ENCODE measurements around the gene VEGFD. TPM values are rescaled to one million over a fixed set of nuclear protein-coding genes. Genes with fewer than 3 reads are reported as not detected.

VEGFD gene
- polyA plus RNA-seq, 3 donors: not detected

GRCh38 chrX:15410947-15411346 is 26.7 kb upstream of the VEGFD start:
- no peaks in the 10 kb centered on the region for H3K79me2 ChIP-seq (ENCODE audit: insufficient read depth, low read length)

GRCh38 chrX:15410430-15410829 is 26.2 kb upstream of the VEGFD start:
- no peak for TF ChIP-seq CTCF (IDR thresholded peaks at IDR 0.05)
- H3K36me3 ChIP-seq (replicated peaks in 1 of 2; ENCODE audit: control insufficient read depth in 1 of 2, insufficient read depth in 2 of 2, low read length in 2 of 2): no peaks in the 10 kb centered on the region

More at GRCh38 chrX:15410947-15411346, 26.7 kb upstream of the VEGFD start:
- peaks cover 0 to 27% (median 2%) of the 10 kb centered on the region in 3 donors for H3K27me3 Mint-ChIP-seq (ENCODE audit: low read depth in 3 of 3)
- Histone ChIP-seq H3K4me1 (ENCODE audit: control insufficient read depth in 1 of 2, insufficient read depth in 2 of 2, low read length in 2 of 2) (no peaks in the 10 kb centered on the region), H3K9ac (ENCODE audit: insufficient read depth, low read length, poor library complexity, severe bottlenecking) (no peak overlapping the region), H2AFZ (ENCODE audit: insufficient read depth, low read depth, low read length, poor library complexity, severe bottlenecking) (no peak overlapping the region), H4K20me1 (ENCODE audit: insufficient read depth, low read length) (no peaks in the 10 kb centered on the region), H3K4me3 (replicated peaks in 1 of 3; ENCODE audit: low read depth in 2 of 3, low read length in 3 of 3) (no peak overlapping the region), H3K9me3 (replicated peaks in 1 of 2; ENCODE audit: control insufficient read depth in 1 of 2, insufficient read depth in 1 of 2, low read length in 2 of 2) (no peaks in the 10 kb centered on the region), H3K4me2 (replicated peaks; ENCODE audit: extremely low read depth, low read length, poor library complexity, severe bottlenecking) (no peak overlapping the region), H3K27me3 (ENCODE audit: control insufficient read depth in 2 of 2, insufficient read depth in 2 of 2, low read length in 2 of 2) (peaks cover 0 to 24% of the 10 kb centered on the region in 2 donors), H3K36me3 (replicated peaks in 1 of 2; ENCODE audit: control insufficient read depth in 1 of 2, insufficient read depth in 2 of 2, low read length in 2 of 2) (no peaks in the 10 kb centered on the region), H3K27ac (ENCODE audit: low read depth in 1 of 2, low read length in 2 of 2) (no peak overlapping the region)
- no peak for DNase-seq
- no peak overlapping the region for H3K4me3 Mint-ChIP-seq
- no peak for TF ChIP-seq CTCF (IDR thresholded peaks at IDR 0.05)
- peaks cover 6% of the 10 kb centered on the region for H3K4me1 Mint-ChIP-seq
- WGBS (ENCODE audit: insufficient coverage): no CpG with 5 or more reads among the region's 2 CpGs
- intact Hi-C loops (cut with micrococcal nuclease): no loop called here
- no peak overlapping the region for H3K27ac Mint-ChIP-seq
- H3K9me3 Mint-ChIP-seq: peaks cover 0 to 3% (median 0%) of the 10 kb centered on the region in 7 donors
- no peaks in the 10 kb centered on the region for H3K36me3 Mint-ChIP-seq

More at GRCh38 chrX:15410430-15410829, 26.2 kb upstream of the VEGFD start:
- Mint-ChIP-seq H3K27ac (no peak overlapping the region), H3K27me3 (ENCODE audit: low read depth in 3 of 3) (peaks cover 0 to 32% (median 2%) of the 10 kb centered on the region in 3 donors), H3K4me3 (no peak overlapping the region), H3K4me1 (peaks cover 6% of the 10 kb centered on the region), H3K9me3 (peaks cover 0 to 3% (median 0%) of the 10 kb centered on the region in 7 donors), H3K36me3 (no peaks in the 10 kb centered on the region)
- Histone ChIP-seq H4K20me1 (ENCODE audit: insufficient read depth, low read length) (no peaks in the 10 kb centered on the region), H3K9ac (ENCODE audit: insufficient read depth, low read length, poor library complexity, severe bottlenecking) (no peak overlapping the region), H3K27me3 (ENCODE audit: control insufficient read depth in 2 of 2, insufficient read depth in 2 of 2, low read length in 2 of 2) (peaks cover 0 to 24% of the 10 kb centered on the region in 2 donors), H3K4me1 (ENCODE audit: control insufficient read depth in 1 of 2, insufficient read depth in 2 of 2, low read length in 2 of 2) (no peaks in the 10 kb centered on the region), H3K27ac (ENCODE audit: low read depth in 1 of 2, low read length in 2 of 2) (no peak overlapping the region), H3K79me2 (ENCODE audit: insufficient read depth, low read length) (no peaks in the 10 kb centered on the region), H2AFZ (ENCODE audit: insufficient read depth, low read depth, low read length, poor library complexity, severe bottlenecking) (no peak overlapping the region), H3K4me3 (replicated peaks in 1 of 3; ENCODE audit: low read depth in 2 of 3, low read length in 3 of 3) (no peak overlapping the region), H3K4me2 (replicated peaks; ENCODE audit: extremely low read depth, low read length, poor library complexity, severe bottlenecking) (no peak overlapping the region), H3K9me3 (replicated peaks in 1 of 2; ENCODE audit: control insufficient read depth in 1 of 2, insufficient read depth in 1 of 2, low read length in 2 of 2) (no peaks in the 10 kb centered on the region)
- DNase-seq: no peak
- intact Hi-C loops (cut with micrococcal nuclease): no loop called here
